HG02938 (cell line): ENCODE results near the gene CHST3.
"Not testable (repeated sequence)": the region's sequence is repeated elsewhere in the genome, so short reads cannot be mapped to it uniquely, and the experiment has no call there.

Experiments
- ATAC-seq: cut with Tn5 transposase; IDR thresholded peaks from one replicate; pipeline ENCODE4 v1.9.1; 2021; ENCODE audit warnings: mild to moderate bottlenecking, moderate library complexity; ENCODE audit not compliant: unreplicated experiment

Gene CHST3, protein sequence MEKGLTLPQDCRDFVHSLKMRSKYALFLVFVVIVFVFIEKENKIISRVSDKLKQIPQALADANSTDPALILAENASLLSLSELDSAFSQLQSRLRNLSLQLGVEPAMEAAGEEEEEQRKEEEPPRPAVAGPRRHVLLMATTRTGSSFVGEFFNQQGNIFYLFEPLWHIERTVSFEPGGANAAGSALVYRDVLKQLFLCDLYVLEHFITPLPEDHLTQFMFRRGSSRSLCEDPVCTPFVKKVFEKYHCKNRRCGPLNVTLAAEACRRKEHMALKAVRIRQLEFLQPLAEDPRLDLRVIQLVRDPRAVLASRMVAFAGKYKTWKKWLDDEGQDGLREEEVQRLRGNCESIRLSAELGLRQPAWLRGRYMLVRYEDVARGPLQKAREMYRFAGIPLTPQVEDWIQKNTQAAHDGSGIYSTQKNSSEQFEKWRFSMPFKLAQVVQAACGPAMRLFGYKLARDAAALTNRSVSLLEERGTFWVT

DNA sequence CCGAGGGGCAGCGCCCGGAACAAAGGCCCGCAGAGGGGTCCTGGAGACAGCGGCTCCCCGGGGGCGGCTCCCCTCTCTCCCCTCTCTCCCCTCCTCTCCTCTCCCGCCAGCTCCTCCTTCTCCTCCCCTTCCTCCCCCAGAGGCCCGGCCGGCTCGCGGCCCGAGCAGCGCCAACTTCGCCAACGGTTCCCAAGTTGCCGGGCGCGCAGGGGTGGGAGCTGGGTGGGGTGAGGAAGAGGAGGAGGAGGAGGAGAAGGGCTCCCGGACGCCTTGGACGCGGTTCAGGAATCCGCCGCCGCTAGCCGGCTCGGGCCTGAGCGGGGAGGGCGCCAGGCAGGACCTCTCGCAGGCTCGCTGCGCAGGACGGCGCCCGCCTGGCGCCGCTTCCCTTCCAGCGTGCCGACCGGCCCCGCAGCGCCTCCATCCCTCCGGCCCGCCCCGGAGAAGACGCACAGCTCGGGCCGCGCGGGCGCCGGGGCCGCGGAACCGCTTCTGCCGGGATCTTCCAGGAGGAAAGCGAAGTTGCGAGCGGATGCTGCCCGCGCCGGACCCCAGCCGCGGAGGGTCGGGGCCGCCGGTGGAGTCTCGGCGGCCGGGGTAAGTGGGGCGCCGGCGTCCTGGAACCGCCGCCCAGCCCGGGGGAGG lies at the start of gene CHST3:
Gene CHST3, plus strand, starts transcription at position 298 of the 645 bp plus-strand sequence. CDS start 41,448 bp downstream, outside the sequence.
- no peak for ATAC-seq

- no peak for ATAC-seq
Observed at GRCh38 chr10:71916827-71917226, 47.4 kb upstream of the CHST3 start.

GRCh38 chr10:71918992-71919391 lies 45.2 kb upstream of the CHST3 start:
- no peak for ATAC-seq

- not testable (repeated sequence) for ATAC-seq
Observed at GRCh38 chr10:71919956-71920539, 44.1 kb upstream of the CHST3 start.

DNA sequence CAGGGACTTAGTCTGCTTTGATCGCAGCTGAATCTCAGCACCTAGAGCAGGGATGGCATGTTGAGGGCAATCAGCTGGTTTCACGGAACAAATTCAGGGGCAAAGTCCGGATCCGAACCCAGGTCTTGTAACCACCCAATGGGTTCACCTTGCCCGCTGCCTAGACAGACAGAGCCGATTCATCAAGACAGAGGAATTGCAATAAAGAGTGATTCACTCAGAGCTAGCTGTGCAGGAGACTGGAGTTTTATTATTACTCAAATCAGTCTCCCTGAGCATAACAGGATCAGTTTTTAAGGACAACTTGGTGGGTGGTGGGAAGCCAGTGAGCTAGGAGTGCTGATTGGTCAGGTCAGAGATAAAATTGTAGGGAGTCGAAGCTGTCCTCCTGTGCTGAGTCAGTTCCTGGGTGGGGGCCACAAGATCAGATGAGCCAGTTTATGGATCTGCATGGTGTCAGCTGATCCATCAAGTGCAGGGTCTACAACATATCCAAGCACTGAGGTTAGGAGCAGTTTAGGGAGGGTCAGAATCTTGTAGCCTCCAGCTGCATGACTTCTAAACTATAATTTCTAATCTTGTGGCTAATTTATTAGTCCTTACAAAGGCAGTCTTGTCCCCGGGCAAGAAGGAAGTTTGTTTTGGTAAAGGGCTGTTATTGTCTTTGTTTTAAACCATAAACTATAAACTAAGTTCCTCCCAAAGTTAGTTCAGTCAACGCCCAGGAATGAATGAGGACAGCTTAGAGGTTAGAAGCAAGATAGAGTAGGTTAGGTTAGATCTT lies 43.5 kb upstream of the CHST3 start:
- ATAC-seq, result no peak

GRCh38 chr10:71921324-71922027 lies 42.7 kb upstream of the CHST3 start:
- ATAC-seq, result no peak

- no peak for ATAC-seq
Observed at GRCh38 chr10:71923138-71923692, 41.0 kb upstream of the CHST3 start.

- ATAC-seq, result no peak
Observed at GRCh38 chr10:71924771-71925170, 39.4 kb upstream of the CHST3 start.

DNA sequence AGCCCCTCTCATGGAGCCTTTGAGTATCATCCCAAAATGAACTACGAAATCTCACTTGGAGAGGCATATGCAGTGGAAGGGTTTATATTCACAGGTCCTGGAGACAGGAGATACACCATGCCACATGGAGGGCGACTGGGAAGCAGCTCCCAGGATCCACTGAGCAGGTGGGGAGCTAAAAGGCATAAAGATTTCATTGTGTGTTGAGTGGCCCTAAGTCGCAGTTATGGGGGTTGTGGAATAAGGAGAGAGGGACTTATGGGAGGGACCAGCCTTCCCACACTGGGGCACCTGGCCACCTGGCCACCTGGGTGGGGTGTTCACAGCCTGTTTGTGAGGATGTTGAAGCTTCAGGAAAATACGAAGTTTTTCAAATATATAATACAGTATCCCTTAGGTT lies 37.0 kb upstream of the CHST3 start:
- no peak for ATAC-seq

DNA sequence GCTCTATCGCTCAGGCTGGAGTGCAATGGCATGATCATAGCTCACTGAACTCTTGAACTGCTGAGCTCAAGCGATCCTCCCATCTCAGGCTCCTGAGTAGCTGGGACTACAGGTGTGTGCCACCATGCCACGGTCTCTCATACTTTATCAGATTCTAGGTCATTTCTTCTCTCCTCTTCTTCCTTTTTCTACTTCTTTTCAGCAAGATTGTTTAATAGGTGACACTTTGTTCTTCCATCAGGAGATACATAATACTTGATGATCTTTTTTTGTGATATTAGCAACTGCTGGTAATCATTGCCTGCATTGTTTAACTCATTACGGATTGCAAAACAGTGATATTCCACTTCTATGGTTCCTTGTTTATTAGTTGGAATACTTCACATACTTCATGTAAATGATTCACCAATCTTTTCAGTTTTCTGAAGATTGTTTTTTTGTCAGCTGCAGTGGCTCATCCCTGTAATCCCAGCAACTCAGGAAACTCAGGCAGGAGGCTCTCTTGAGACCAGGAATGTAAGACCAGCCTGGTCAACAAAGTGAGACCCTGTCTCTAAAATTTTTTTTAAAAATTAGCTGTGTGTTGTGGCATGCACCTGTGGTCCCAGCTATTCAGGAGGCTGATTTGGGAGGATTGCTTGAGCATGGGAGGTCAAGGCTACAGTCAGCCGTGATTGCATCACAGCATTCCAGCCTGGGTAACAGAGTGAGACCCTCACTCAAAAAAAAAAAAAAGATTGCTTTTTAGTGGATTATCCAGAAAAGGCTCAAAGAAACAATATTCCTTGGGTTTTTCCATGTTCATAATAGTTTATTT lies 36.2 kb upstream of the CHST3 start:
- no peak for ATAC-seq

DNA sequence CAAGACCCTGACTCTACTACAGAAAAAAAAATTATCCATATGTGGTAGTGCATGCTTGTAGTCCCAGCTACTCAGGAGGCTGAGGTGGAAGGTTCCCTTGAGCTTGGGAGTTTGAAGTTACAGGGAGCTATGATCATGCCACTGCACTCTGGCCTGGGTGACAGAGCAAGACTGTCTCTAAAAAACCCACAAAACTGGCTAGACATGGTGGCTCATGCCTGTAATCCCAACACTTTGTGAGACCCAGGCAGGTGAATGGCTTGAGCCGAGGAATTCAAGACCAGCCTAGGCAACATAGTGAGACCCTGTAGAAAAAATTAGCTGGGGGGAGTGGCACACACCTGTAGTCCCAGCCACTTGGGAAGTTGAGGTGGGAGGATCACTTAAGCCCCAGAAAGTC lies 32.9 kb upstream of the CHST3 start:
- ATAC-seq, result no peak

- no peak for ATAC-seq
Observed at GRCh38 chr10:71933651-71934050, 30.5 kb upstream of the CHST3 start.

DNA sequence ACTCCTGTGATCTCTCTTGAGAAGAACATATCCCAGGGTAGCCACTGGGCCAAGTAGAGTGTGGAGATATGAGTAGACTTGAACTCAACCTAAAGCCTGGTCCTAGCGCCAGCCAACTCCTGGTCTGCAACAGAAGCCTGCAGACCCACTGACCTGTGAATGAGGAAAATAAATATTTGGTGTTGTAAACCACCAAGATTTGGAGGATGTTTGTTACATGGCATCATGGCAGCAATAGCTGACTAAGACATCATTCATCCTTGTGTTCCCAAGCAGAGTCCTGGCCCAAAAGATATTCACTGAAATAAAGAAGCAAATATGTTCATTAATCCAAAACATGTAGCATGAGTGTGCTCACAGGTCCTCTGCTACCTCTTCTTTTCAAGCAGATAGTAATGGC lies 26.0 kb upstream of the CHST3 start:
- ATAC-seq, result no peak

GRCh38 chr10:71939304-71939703 lies 24.9 kb upstream of the CHST3 start:
- ATAC-seq, result no peak

GRCh38 chr10:71939861-71940474 lies 24.2 kb upstream of the CHST3 start:
- no peak for ATAC-seq

GRCh38 chr10:71940752-71941151 lies 23.4 kb upstream of the CHST3 start:
- ATAC-seq, result no peak

DNA sequence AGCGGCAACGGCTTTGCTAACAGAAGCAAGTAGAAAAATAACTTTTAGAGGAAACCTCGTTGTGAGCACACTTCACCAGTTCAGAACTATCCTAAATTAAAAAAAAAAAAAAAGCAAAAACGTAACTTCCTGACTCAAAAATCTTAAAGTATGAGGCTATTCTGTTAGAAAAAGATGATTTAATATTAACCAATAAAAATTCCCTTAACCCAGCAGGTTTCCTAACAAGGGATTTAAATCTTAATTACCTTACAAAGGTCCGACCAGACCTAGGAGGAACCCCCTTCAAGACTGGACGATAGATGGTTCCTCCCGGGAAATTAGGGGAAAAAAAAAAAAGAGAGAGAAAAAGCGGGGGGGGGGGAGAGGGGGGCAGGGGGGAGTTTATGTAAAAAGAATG lies 22.9 kb upstream of the CHST3 start:
- ATAC-seq, result no peak

GRCh38 chr10:71945819-71946474 lies 18.2 kb upstream of the CHST3 start:
- no peak for ATAC-seq
